ENCODE results near the gene GPR15.

- no peak for TF ChIP-seq CTCF (IDR thresholded peaks at IDR 0.05; ENCODE audit: low read depth, low read length, poor library complexity, severe bottlenecking)
- TF ChIP-seq EZH2phosphoT487 (IDR thresholded peaks at IDR 0.05; ENCODE audit: borderline replicate concordance, low read length) = no peak
Measured at GRCh38 chr3:98513736-98514135, 18.0 kb upstream of the GPR15 start.

Measured in DOHH2 (cell line).